HepG2 (cell line): Measurements from ENCODE around the gene KCNK2. TPM values are rescaled to one million over a fixed set of nuclear protein-coding genes. Genes with fewer than 3 reads are reported as not detected.

ENCODE experiments used
- ATAC-seq: fragments of 200-7000 bp; cut with Tn5 transposase; 3 replicates; pipeline ENCODE4 v1.9.1; 2020; ENCODE audit warnings: mild to moderate bottlenecking, moderate library complexity
- BruUV-seq: library from RNA; stranded (reverse); fragments of 400-500 nt; replicated peaks from 2 replicates; lab custom pipeline; 2021; lab: Mats Ljungman, UMichigan
- CTCF ChIA-PET: fragments of 300-600 bp; formaldehyde crosslinking; extraction: SDS; loops from one replicate; lab custom pipeline; 2021; ENCODE audit warnings: low total read pairs, inconsistent platforms, low intra/inter-chr PET ratio; lab: Yijun Ruan, JAX
- POLR2A ChIA-PET: fragments of 350-600 bp; sonication (Branson Sonifier 250); formaldehyde crosslinking; loops from one replicate; lab custom pipeline; 2020; ENCODE audit warnings: antibody characterized with exemption, inconsistent platforms; lab: Yijun Ruan, JAX
- DNase-seq: peaks from one replicate; pipeline ENCODE4 v3.0.0-alpha.2; 2015; ENCODE audit warnings: low spot score
- FAIRE-seq: peaks from 3 replicates; lab custom pipeline; 2011; peaks lifted over from hg19 to GRCh38; lab: Jason Lieb, UNC
- H2AFZ ChIP-seq: one replicate; pipeline ENCODE4 v1.6.1; 2011; ENCODE audit warnings: low read length, inconsistent platforms
- H3K27ac ChIP-seq: fragments of 300-600 bp; 3 replicates; pipeline ENCODE4 v1.8.0; 2011; ENCODE audit warnings: mixed run types, mild to moderate bottlenecking, mixed read lengths, low read length, inconsistent platforms; ENCODE audit not compliant: insufficient read depth; ENCODE audit errors: extremely low read length
- H3K27me3 ChIP-seq, 2 experiments: fragments of 200-600 bp in 1 of 2; 2 replicates in 1 of 2; 3 replicates in 1 of 2; pipeline versions ENCODE4 v1.6.0 to v1.8.0; 2011; ENCODE audit warnings: low read length in 2 of 2, mild to moderate bottlenecking in 2 of 2, moderate library complexity in 2 of 2, inconsistent platforms in 1 of 2; ENCODE audit not compliant: insufficient read depth in 2 of 2, control insufficient read depth in 1 of 2
- H3K36me3 ChIP-seq, 2 experiments: fragments of 200-600 bp in 1 of 2; replicated peaks in 1 of 2; 2 replicates in 1 of 2; 3 replicates in 1 of 2; pipeline versions ENCODE4 v1.5.1 to v1.8.0; 2011; ENCODE audit warnings: low read length in 2 of 2, inconsistent platforms in 1 of 2; ENCODE audit not compliant: insufficient read depth in 2 of 2, control insufficient read depth in 1 of 2
- H3K4me1 ChIP-seq: 2 replicates; pipeline ENCODE4 v1.5.1; 2012; ENCODE audit warnings: low read length, inconsistent platforms; ENCODE audit not compliant: insufficient read depth
- H3K4me2 ChIP-seq: 2 replicates; pipeline ENCODE4 v1.6.0; 2011; ENCODE audit warnings: low read depth, low read length, inconsistent platforms
- H3K4me3 ChIP-seq, 3 experiments: fragments of 200-600 bp in 1 of 3; sonication (generic), shearing (Covaris generic) in 1 of 3; replicated peaks in 1 of 3; 2 replicates each; pipeline ENCODE4 v1.5.1; 2011 to 2016; ENCODE audit warnings: low read length in 3 of 3, inconsistent platforms in 2 of 3, low read depth in 2 of 3, mild to moderate bottlenecking in 2 of 3, control low read depth in 1 of 3, mixed read lengths in 1 of 3; ENCODE audit not compliant: insufficient read depth in 1 of 3
- H3K79me2 ChIP-seq: one replicate; pipeline ENCODE4 v1.6.1; 2011; ENCODE audit warnings: low read length, inconsistent platforms; ENCODE audit not compliant: insufficient read depth
- H3K9ac ChIP-seq: 2 replicates; pipeline ENCODE4 v1.6.0; 2011; ENCODE audit warnings: mild to moderate bottlenecking, low read depth, low read length, inconsistent platforms; ENCODE audit not compliant: insufficient read depth
- H3K9me3 ChIP-seq: 2 replicates; pipeline ENCODE4 v1.5.1; 2012; ENCODE audit warnings: mild to moderate bottlenecking, low read length
- H4K20me1 ChIP-seq: 2 replicates; pipeline ENCODE4 v1.6.0; 2011; ENCODE audit warnings: inconsistent platforms, mild to moderate bottlenecking, low read length, moderate library complexity; ENCODE audit not compliant: insufficient read depth
- ESRRA ChIP-seq: sonication (generic); formaldehyde crosslinking; IDR thresholded peaks from 2 replicates; pipeline ENCODE4 v1.5.1; 2020; ENCODE audit warnings: mild to moderate bottlenecking, low read depth, missing genetic modification reagents
- FOSL2 ChIP-seq: sonication (generic); formaldehyde crosslinking; IDR thresholded peaks from 2 replicates; pipeline ENCODE4 v1.4.0; 2020; ENCODE audit warnings: missing genetic modification reagents
- GATA4 ChIP-seq: sonication (generic); IDR thresholded peaks from 2 replicates; pipeline ENCODE4 v1.6.1; 2016; ENCODE audit warnings: antibody characterized with exemption, low read depth, borderline replicate concordance
- HMG20A ChIP-seq: IDR thresholded peaks from 2 replicates; pipeline ENCODE4 v1.6.1; 2016; ENCODE audit warnings: borderline replicate concordance
- ZNF20 ChIP-seq: sonication (generic); formaldehyde crosslinking; IDR thresholded peaks from 2 replicates; pipeline ENCODE4 v1.4.0; 2020; ENCODE audit warnings: mild to moderate bottlenecking, moderate library complexity, missing genetic modification reagents
- WGBS: methylation state at CpG from one replicate; pipeline ENCODE4 v1.1.6; 2017; ENCODE audit warnings: low lambda C conversion rate; 5-methylcytosine and 5-hydroxymethylcytosine counted together
- in situ Hi-C: cut with HindIII; loops from 2 replicates; pipeline ENCODE4 v1.10.0; 2017; ENCODE audit warnings: low pct_unique_long_range_greater_than_20kb; ENCODE audit not compliant: extremely low pct_ligation_motif_present
- intact Hi-C: fragments of 100-400 bp; cut with micrococcal nuclease; formaldehyde crosslinking; loops from one replicate; pipeline ENCODE4 v1.10.0; 2022; ENCODE audit not compliant: unreplicated experiment
- polyA plus RNA-seq, 8 experiments: library from polyadenylated mRNA; depleted of rRNA in 3 of 8; stranded (reverse) in 7 of 8; unstranded in 1 of 8; fragments of >200 nt; fragmentation: Illumina TruSeq in 4 of 8; extraction: Trizol in 4 of 8; gene quantifications; 2 replicates each; pipeline versions ENCODE4 v1.2.1 to v1.2.3, GENCODE V29; 2011 to 2016; ENCODE audit warnings: low read depth in 4 of 8, missing spikeins in 1 of 8, mixed read lengths in 1 of 8; ENCODE audit not compliant: insufficient read depth in 1 of 8
- total RNA-seq, 5 experiments: library from RNA; depleted of rRNA; stranded (reverse); fragments of >200 nt; fragmentation: Illumina TruSeq; extraction: Trizol; gene quantifications; 2 replicates each; pipeline ENCODE4 v1.2.3, GENCODE V29; 2016; ENCODE audit warnings: low read depth in 1 of 5
- TF ChIP-seq, protein P1 (sequence below): sonication (generic); formaldehyde crosslinking; IDR thresholded peaks from 2 replicates; pipeline ENCODE4 v1.8.0; 2022; ENCODE audit warnings: low read depth, missing genetic modification reagents
- TF ChIP-seq, protein P2 (sequence below): fragments of 450-650 bp; IDR thresholded peaks from 2 replicates; pipeline ENCODE4 v1.6.1; 2017
- TF ChIP-seq, protein P3 (sequence below): sonication (generic); formaldehyde crosslinking; IDR thresholded peaks from 2 replicates; pipeline ENCODE4 v1.4.0; 2020; ENCODE audit warnings: missing genetic modification reagents
- TF ChIP-seq, protein P4 (sequence below): sonication (generic); formaldehyde crosslinking; IDR thresholded peaks from 2 replicates; pipeline ENCODE4 v1.8.1; 2023; ENCODE audit warnings: mild to moderate bottlenecking, missing genetic modification reagents

Gene KCNK2
- total and polyA plus RNA-seq, 2 of the 13 experiments (the other 11 are each of a cell fraction or from before 2014, with no cell fraction given), result not detected

- TF ChIP-seq FOSL2 (CRISPR knock-in tag) (no peak), GATA4 (no peak), ZNF20 (no peak)
Measured at GRCh38 chr1:215192306-215192705, 109.8 kb downstream of the KCNK2 start (continued).

GRCh38 chr1:215198021-215198420 is 115.5 kb downstream of the KCNK2 start:
- Histone ChIP-seq H3K4me1 (no peaks in the 10 kb centered on the region), H3K27me3 (no peaks in the 10 kb centered on the region), H2AFZ (no peak overlapping the region), H3K4me2 (no peak overlapping the region), H4K20me1 (no peaks in the 10 kb centered on the region), H3K9me3 (no peaks in the 10 kb centered on the region), H3K79me2 (no peaks in the 10 kb centered on the region), H3K4me3 (no peak overlapping the region), H3K27ac (no peak overlapping the region), H3K36me3 (no peaks in the 10 kb centered on the region), H3K9ac (no peak overlapping the region)
- FAIRE-seq, result no peak
- WGBS, result 30% methylated on average over 1 of the region's 1 CpG
- BruUV-seq, result no TSS peak
- intact Hi-C loops, result no loop called here
- in situ Hi-C loops, result no loop called here
- CTCF ChIA-PET, result no interaction called here
- no peak for DNase-seq
- POLR2A ChIA-PET, result no interaction called here
- ATAC-seq, result no peak
- no peak for TF ChIP-seq ESRRA (CRISPR knock-in tag)
- TF ChIP-seq, protein P1, sequence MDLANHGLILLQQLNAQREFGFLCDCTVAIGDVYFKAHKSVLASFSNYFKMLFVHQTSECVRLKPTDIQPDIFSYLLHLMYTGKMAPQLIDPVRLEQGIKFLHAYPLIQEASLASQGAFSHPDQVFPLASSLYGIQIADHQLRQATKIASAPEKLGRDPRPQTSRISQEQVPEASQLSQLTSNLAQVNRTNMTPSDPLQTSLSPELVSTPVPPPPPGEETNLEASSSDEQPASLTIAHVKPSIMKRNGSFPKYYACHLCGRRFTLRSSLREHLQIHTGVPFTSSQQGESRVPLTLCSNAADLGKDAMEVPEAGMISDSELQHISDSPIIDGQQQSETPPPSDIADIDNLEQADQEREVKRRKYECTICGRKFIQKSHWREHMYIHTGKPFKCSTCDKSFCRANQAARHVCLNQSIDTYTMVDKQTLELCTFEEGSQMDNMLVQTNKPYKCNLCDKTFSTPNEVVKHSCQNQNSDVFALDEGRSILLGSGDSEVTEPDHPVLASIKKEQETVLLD (CRISPR knock-in tag), result no peak

- H3K36me3 ChIP-seq, result no peaks in the 10 kb centered on the region
- in situ Hi-C loops, result no loop called here
- H3K27me3 ChIP-seq, result no peaks in the 10 kb centered on the region
- H3K79me2 ChIP-seq, result no peaks in the 10 kb centered on the region
- H2AFZ ChIP-seq, result no peak overlapping the region
- BruUV-seq, result no TSS peak
- ChIA-PET CTCF (no interaction called here), POLR2A (no interaction called here)
- H3K4me3 ChIP-seq, result no peak overlapping the region
- no peaks in the 10 kb centered on the region for H3K4me1 ChIP-seq
- no peak for FAIRE-seq
- 64% methylated on average over 1 of the region's 1 CpG for WGBS
- H3K4me2 ChIP-seq, result no peak overlapping the region
- no peak overlapping the region for H3K9ac ChIP-seq
- H3K27ac ChIP-seq, result no peak overlapping the region
- TF ChIP-seq, protein P2, sequence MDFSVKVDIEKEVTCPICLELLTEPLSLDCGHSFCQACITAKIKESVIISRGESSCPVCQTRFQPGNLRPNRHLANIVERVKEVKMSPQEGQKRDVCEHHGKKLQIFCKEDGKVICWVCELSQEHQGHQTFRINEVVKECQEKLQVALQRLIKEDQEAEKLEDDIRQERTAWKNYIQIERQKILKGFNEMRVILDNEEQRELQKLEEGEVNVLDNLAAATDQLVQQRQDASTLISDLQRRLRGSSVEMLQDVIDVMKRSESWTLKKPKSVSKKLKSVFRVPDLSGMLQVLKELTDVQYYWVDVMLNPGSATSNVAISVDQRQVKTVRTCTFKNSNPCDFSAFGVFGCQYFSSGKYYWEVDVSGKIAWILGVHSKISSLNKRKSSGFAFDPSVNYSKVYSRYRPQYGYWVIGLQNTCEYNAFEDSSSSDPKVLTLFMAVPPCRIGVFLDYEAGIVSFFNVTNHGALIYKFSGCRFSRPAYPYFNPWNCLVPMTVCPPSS, result no peak
- TF ChIP-seq, protein P3, sequence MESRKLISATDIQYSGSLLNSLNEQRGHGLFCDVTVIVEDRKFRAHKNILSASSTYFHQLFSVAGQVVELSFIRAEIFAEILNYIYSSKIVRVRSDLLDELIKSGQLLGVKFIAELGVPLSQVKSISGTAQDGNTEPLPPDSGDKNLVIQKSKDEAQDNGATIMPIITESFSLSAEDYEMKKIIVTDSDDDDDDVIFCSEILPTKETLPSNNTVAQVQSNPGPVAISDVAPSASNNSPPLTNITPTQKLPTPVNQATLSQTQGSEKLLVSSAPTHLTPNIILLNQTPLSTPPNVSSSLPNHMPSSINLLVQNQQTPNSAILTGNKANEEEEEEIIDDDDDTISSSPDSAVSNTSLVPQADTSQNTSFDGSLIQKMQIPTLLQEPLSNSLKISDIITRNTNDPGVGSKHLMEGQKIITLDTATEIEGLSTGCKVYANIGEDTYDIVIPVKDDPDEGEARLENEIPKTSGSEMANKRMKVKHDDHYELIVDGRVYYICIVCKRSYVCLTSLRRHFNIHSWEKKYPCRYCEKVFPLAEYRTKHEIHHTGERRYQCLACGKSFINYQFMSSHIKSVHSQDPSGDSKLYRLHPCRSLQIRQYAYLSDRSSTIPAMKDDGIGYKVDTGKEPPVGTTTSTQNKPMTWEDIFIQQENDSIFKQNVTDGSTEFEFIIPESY (CRISPR knock-in tag), result no peak
- no peak for TF ChIP-seq HMG20A (CRISPR knock-in tag)
- TF ChIP-seq, protein P4, sequence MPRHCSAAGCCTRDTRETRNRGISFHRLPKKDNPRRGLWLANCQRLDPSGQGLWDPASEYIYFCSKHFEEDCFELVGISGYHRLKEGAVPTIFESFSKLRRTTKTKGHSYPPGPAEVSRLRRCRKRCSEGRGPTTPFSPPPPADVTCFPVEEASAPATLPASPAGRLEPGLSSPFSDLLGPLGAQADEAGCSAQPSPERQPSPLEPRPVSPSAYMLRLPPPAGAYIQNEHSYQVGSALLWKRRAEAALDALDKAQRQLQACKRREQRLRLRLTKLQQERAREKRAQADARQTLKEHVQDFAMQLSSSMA (CRISPR knock-in tag), result no peak
- no peak for ATAC-seq
- no peaks in the 10 kb centered on the region for H4K20me1 ChIP-seq
- DNase-seq, result no peak
- H3K9me3 ChIP-seq, result no peaks in the 10 kb centered on the region
- intact Hi-C loops, result no loop called here
Measured at GRCh38 chr1:215200121-215200520, 117.6 kb downstream of the KCNK2 start.
